SU-DHL-6 (cell line): ENCODE measurements around the gene UFC1.

ENCODE experiments used
- CTCF ChIP-seq: fragments of 200-600 bp; sonication (generic); IDR thresholded peaks from one replicate; pipeline ENCODE4 v1.5.1; 2017; ENCODE audit warnings: antibody characterized with exemption, mild to moderate bottlenecking, low read length, moderate library complexity; ENCODE audit not compliant: insufficient read depth, poor library complexity, severe bottlenecking
- EZH2phosphoT487 ChIP-seq: fragments of 200-600 bp; sonication (generic), shearing (Covaris generic); conservative IDR thresholded peaks from 2 replicates; pipeline ENCODE4 v1.6.1; 2018; ENCODE audit warnings: mild to moderate bottlenecking, antibody characterized with exemption, low read length, moderate library complexity, mixed read lengths

DNA sequence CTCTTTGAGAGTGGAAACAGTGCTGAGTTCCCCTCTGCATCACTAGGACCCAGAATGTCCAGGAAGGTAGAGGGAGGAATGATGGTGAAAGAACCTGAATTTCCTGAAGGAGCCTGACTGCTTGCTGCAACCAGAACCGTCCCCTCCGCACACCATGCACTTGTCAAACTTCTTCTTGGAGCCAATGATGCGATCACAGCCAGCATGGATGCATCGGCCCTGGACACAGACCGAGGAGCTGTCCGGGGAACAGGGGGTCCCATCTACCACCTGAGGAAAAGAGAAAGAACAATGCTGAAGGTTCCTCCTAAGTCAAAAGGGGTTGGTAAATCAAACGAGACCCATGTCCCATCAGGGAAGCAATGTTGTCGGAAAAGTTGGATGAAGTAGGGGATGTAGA lies 38.2 kb downstream of the UFC1 start:
- TF ChIP-seq CTCF (no peak), EZH2phosphoT487 (no peak)
